ENCODE data around the gene ORC4.

DNA sequence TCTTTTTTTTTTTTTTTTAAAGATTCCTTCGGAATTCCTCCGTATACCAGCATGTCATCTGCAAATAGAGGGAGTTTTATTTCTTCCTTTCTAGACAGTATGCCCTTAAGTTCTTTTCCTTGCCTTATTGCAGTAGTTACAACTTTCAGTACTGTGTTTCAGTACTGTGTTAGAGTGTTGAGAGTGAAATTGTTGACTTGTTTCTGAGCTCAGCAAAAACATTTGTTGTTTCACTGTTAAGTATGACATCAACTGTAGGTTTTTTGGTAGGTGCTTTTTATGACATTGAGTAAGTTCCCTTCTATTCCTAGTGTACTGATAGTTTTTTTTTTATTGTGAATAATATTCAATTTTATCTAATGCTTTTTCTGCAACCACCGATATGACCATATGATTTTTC is 131.9 kb downstream of the ORC4 start:
- TF ChIP-seq, protein P1, sequence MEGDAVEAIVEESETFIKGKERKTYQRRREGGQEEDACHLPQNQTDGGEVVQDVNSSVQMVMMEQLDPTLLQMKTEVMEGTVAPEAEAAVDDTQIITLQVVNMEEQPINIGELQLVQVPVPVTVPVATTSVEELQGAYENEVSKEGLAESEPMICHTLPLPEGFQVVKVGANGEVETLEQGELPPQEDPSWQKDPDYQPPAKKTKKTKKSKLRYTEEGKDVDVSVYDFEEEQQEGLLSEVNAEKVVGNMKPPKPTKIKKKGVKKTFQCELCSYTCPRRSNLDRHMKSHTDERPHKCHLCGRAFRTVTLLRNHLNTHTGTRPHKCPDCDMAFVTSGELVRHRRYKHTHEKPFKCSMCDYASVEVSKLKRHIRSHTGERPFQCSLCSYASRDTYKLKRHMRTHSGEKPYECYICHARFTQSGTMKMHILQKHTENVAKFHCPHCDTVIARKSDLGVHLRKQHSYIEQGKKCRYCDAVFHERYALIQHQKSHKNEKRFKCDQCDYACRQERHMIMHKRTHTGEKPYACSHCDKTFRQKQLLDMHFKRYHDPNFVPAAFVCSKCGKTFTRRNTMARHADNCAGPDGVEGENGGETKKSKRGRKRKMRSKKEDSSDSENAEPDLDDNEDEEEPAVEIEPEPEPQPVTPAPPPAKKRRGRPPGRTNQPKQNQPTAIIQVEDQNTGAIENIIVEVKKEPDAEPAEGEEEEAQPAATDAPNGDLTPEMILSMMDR (optimal IDR thresholded peaks at IDR 0.05 in 1 of 3, IDR thresholded peaks at IDR 0.05 in 1 of 3, conservative IDR thresholded peaks at IDR 0.05 in 1 of 3; ENCODE audit: extremely low read depth in 1 of 3, insufficient read depth in 2 of 3, low read length in 3 of 3) = no peak
- no peak for TF ChIP-seq EZH2 (IDR thresholded peaks at IDR 0.05; ENCODE audit: low read length)

Measured in keratinocyte (primary cell).